GM19397 (cell line): ENCODE data around the gene EXOC7.
"Not testable (repeated sequence)": the region's sequence is repeated elsewhere in the genome, so short reads cannot be mapped to it uniquely, and the experiment has no call there.

Source experiments
- ATAC-seq: cut with Tn5 transposase; IDR thresholded peaks from one replicate; pipeline ENCODE4 v1.9.1; 2021; ENCODE audit warnings: mild to moderate bottlenecking, moderate library complexity; ENCODE audit not compliant: unreplicated experiment

The EXOC7 gene

DNA sequence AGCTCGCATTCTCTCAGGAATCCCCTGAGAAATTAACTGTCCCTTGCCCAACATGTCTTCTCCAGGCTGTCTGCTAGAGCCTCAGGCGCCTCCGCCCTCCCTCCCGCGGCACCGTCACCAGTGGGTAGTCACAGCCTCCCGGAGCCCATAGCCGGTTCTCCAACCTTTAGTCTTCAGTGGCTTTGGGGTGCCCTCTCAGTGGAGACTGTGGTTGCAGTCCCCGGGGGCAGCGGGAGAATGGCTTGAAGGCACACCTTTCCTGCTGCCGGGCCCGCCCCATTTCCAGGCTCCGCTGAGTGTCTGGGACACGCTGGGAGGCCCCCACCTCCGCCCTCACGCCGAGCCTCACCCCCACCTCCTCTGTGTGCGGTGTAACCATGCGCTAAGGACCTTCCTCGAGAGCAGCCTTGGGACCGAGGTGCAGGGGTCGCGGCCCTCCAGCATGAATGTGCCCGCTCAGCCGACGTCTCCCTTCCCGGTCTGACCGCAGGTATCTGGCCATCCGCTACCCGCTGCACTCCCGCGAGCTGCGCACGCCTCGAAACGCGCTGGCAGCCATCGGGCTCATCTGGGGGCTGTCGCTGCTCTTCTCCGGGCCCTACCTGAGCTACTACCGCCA lies 27.3 kb downstream of the EXOC7 start:
- no peak for ATAC-seq

DNA sequence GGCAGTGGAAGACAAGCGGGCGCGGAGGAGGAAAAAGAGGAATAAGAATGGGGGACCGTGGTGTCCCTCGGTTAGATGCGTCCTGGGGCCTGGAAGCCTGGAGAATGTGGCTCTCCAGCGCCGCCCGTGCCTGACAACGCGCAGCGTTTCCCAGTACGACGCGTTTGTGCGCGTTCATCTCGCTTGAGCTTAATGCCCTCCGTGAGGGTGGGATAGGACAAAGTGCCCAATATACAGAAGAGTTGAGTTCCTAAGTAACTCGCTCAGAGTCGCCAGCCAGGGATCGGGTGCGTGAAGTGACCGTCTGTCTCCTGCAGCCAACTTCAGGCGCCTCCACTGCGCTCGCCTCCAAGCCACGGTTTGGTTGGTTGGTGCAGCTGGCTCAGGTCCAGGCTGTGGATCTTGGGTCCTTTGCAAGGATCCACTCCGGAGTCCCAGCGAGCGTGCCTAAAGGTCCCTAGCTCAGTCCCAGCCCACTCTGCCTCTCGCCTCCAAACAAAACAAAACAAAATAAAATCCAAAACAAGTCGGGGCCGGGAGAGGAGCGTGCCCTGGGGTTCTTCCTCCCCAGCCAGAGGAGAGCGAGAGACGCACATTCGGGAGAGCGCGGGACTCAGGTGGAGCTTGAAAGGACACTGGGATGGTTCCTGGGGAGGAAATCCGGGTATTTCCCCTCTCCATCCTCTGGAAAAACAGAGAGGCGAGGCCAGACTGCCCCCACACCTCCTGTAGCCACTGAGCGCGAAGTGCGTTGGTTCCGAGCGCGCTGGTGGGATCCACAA lies 28.0 kb downstream of the EXOC7 start:
- no peak for ATAC-seq

DNA sequence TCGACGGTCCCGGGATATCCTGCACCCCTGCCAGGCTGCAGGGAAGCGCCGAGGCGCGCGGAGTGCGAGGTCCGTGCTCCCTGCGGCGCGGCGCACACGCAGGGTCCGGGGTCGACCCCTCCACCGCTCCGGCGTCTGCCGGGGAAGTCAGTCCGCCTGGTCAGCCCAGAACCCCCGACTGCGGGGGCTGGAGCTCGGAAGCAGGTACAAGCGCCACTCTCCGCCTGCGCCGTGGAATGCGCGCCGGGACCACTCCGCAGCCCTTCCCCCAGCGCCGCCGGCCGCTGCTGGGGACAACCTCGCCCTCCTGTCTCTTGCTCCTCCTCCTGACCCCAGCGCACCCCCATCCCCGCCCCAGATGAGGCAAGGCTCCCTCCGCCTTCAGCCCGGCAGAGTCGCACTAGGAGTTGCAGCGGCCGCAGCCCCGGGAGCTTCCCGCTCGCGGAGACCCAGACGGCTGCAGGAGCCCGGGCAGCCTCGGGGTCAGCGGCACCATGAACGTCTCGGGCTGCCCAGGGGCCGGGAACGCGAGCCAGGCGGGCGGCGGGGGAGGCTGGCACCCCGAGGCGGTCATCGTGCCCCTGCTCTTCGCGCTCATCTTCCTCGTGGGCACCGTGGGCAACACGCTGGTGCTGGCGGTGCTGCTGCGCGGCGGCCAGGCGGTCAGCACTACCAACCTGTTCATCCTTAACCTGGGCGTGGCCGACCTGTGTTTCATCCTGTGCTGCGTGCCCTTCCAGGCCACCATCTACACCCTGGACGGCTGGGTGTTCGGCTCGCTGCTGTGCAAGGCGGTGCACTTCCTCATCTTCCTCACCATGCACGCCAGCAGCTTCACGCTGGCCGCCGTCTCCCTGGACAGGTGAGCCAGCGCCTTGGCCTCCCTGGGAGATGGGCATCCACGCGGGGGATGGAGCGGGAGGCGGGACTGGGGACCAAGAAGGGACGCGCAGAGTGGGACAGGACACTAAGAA lies 28.9 kb downstream of the EXOC7 start, which contains the start of gene GALR2:
TSS of gene GALR2 (plus strand) at position 392 of the 974 bp plus-strand sequence. CDS start at position 495, 103 bp downstream.
- ATAC-seq, result no peak

DNA sequence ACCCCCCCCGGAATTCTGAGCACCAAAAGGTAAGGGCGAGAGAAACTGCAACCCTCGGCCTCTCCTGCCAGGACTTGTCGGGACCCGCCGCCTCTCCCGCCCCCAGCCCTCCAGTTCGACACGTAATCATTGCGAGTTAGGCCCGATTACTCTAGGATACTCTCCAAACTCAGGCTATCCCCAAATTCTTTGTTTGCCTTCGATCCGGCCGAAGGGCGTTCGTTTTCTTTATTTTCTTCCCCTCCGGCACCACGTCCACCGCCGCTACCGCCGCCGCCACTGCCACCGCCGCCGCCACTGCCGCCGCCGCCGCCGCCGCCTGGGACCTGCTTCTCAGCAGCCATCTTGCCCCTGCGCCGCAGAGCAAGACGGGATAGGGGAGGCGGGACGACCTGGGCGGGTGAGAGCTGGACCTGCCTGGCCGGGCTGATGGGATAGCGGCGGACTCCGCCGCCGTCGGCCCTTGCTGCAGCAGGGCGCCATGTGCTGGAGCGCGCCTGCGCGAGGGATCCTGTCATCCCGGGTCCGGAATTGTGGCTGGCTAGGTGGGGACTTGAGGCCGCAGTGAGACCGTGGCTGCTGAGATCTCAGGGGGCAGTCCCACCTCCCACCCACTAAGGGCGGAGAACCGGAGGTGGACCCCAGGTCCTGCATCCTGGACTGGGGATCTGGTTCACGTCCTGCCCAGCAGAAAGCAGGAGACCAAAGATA lies 31.3 kb downstream of the EXOC7 start, which contains the start of gene SRP68:
TSS of gene SRP68 (minus strand) at position 370 of the 711 bp plus-strand sequence. CDS start at position 344, 26 bp downstream.
- ATAC-seq, result peak; percentile 89

DNA sequence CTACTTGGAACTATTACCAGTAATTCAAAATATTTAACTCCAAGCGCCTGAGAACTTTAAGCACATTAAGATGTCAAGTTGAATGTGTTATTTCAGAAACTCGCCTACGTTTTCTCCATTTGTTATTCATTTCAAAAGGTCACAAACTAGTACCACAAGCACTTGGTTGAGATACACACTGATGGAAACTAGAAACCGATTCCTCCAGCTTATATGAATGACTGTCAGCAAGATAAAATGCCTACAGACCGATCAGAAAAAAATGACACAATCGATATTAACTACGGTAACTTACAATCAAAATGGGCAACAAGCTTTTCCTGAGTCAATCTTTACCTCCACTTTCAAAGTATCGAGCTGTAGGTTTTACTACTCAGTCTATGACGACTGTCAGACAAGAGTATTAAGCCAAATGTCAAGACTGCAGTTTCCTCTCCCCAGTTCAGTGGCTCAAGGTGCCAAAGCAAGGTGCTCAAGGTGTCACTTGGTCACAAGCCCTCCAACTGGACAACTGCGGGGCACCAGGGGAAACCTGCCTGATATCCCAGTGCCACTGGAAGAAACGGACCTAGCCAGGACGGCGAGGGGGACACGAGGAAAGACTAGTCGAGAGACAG lies 31.9 kb downstream of the EXOC7 start:
- ATAC-seq, result no peak

DNA sequence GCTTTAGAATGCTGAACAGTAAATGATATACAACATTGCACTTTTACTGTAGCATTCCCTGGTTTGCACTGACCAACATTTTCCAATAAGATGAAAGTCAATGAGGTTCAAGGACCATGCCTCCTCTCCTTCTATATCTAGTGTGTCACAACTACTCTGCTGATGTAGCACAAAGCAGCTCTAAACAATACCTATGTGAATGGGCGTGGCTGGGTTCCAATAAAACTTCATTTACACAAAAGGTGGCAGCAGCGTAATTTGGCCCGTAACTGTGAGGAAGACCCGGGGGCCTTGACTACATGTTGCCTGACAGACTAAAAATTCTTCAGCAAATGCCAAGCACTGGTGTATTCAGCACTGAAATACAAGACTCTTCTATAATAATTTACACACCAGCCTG lies 37.8 kb downstream of the EXOC7 start:
- ATAC-seq, result no peak

DNA sequence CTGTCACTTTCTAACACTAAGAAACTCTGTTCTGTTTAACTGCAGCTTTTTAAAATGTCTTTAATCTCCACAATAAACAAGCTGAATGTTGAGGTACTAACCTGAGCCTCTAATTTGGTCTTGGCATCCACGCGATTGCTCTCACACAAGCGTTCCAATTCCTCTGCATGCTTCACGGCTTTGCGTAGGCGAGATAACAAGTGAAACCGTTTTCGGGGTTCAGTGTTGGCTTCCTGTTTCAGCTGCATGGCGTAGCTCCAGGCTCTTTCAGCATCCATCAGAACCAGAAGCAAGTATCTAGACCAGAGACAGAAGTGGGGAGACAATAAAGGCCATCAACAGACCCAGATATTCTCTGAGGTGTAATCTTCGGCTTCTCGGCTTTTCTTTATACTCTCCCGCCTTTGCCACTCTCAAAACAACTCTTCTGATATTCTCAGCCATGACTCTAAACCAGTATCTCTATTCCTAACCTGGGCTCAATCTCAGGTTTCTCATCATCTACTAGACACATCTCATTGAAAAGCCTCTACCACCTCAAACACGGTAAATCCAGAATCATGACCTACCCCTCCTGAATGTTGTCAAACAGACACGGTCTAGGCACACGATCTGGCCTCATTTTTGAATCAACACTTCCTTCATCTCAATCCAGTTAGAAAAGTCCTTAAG lies 39.6 kb downstream of the EXOC7 start:
- no peak for ATAC-seq

DNA sequence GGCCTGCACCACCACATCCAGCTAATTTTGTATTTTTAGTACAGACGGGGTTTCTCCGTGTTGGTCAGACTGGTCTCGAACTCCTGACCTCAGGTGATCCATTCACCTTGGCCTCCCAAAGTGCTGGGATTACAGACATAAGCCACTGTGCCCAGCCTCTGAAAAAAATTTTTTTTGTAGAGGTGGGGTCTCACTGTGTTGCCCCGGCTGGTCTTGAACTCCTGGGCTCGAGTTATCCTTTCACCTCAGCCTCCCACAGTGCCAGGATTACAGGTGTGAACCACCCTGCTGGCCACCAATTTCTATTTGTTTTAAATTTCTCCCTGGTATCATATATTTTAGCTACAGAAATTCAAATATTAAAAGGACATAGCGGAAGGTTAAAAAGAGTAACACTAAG lies 45.3 kb downstream of the EXOC7 start:
- not testable (repeated sequence) for ATAC-seq

DNA sequence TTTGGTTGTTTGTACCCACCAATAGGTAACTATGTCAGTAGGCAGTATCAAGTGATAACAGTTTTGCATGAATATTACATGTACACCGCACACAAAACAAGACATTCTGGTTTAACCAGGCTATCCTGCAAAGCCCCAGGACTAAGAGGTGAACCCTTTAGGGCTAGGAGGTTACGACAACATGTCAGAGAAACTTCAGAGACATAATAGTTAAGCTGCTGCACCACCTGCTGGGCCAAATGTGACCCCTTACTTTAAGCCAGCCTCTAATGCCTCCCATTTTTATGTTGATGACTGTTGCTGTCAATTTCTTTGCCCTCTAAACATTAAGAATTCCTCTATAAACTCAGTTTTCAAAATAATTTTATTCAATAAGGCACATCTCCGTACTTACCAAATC lies 46.7 kb downstream of the EXOC7 start:
- ATAC-seq, result no peak

DNA sequence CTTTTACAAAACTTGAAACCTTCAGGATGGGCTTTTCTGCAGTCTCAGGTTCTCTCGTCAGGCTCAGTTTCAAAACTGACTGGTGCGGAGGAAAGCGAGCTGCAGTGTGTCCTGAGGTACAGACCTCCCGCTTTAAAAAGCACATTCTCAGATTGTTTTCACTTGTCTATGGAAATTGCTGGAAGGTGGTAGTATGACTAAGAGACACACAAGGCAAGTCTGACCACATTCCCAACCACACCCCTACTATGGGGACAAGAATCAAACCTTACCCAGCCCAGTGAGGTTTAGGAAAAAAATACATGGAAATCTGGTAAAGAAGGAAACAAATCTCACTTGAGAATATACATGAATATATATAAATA lies 49.5 kb downstream of the EXOC7 start:
- no peak for ATAC-seq

DNA sequence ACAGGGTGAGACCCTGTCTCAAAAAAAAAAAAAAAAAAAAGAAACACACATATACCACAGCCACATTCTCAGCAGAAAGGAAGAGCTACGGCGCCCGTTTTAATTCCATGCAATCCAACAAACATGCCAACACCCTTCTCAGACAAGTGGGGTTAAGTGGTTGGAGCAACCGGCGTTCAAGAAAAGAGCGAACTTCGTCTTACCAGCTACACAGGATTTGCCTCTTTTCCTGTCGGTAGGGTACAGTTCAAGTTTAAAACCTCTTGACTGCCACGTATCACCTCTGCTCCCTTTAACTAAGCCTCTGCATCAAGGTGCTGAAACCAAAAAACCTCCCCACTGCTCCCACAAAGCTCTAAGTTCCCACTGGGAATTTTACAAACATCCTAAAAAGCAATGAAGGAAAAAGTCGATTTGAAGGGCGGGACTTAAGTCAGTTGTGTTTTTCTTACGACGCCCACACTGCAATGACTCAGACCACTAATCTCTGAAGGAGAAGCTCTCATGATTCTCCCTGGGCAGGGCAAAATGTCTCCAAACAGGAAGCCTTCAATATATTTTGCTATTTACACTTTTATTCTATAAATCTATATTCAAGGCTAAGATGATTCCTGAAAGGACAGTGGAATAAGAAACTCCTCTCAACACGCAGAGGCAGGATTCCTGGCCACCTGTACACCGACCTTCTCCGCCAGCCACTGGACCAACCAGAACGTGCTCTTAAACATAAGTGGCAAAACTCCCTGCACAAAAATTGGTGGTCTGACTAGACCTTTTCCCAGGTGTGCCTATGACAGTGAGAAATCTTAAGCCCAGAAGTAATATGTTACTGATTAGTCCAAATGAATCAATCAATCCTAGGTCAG lies 50.1 kb downstream of the EXOC7 start:
- ATAC-seq, result no peak

DNA sequence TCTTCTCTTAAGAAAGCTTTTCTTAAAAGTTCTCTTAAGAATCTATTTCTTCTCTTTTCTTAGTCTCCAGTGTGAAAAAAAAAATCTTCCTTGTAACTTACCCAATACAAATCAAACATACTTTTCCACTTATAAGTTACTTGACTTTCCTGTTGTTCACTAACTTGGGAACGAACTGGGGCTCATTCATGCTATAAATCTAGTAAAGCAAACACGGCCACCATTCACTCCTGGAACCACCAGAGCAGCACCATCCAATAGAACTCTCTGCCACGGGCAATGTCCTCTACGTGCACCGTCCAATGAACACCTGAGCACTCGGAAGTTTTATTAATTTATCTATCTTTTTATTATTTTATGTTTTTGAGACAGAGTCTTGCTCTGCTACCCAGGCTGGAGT lies 52.0 kb downstream of the EXOC7 start:
- no peak for ATAC-seq

DNA sequence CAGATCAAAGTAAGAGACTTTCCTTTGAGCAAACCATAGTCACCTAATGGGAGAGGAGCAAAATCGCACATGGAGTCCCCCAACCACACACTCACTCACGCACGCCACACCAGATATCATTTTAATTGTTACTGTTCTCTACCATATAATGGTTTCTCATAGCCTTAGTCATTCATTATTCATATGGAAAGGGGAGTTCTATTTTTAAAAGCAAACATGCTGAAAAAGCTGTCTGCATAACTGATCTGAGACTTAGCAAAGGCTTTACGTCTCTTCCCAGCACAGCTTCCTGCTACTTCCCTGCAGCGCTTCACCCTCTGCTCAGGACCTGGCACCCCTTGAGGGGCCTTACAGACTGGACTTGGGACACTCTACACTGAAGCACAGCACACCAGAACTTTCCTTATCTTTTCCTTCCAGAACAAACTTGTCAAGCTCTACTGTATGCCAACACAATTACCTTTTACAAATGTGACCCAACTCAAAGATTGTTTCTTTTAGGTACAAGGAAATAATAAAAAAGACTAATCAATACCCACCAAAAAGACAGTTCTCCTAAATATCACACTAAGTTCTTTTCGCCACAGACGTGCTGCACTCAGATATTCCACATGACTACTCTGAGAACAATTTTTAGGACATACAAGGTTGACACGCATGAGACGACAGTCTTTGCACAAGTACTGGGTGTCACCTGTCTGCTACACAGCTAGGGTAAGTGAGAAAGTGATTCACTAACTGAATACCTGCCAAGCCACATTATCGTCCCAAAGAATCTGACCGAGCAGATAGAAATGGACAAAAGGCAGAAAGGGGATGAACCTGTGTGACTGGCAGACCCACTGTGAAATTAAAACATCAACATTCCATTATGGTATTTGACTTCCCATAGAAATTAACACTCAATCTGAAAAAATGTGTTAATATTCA lies 52.8 kb downstream of the EXOC7 start:
- no peak for ATAC-seq

DNA sequence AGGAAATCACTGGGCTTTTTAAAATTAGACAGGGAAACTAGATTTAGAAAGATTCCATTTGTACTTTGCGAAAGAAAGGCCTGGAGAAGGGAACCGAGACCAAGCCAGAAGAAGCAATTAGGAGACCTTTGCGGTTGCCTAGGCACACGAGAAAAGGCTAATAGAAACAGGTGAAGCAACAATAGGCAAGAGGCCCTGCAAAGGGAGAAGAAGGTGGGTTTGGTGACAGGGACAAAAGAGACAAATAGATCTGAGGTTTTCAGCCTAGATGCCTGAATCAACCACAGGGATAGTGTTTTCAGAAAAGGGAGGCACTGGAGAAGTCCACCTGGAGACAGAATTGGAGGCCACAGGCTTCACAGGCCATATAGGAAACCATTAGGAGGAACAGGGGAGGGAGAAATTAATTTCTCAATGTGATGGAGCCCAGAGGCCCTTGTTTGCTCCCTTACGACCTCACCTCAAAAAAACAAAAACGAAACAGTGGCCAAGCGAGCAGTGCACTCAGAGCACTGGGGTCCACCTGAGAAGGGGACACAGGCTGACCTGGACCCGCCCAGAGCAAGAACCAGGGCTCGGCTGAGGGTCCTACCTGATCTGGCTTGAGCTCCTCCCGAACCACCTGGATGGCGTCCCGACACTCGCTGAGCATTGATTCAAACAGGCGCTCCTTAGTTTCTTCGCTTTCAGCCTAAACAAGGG lies 53.6 kb downstream of the EXOC7 start:
- ATAC-seq, result no peak

DNA sequence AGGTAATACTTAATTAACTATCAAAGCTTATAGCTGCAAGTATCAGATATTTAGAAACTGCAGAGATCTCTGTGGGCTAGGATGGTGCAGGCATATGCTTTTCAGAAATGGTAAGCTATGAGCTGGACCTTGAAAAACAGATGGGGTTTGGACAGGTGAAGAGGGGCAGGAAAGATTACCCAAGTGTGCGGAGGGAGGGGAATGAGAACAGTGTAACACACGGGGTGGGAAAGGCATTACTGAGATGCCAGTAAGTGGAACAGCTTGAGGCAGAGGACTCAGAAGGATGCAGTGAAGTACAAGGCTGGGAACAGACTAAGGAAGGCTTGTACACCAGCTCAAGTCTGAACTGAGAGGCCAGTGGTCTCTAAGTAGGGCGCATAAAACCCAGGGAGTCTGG lies 54.3 kb downstream of the EXOC7 start:
- ATAC-seq, result no peak

DNA sequence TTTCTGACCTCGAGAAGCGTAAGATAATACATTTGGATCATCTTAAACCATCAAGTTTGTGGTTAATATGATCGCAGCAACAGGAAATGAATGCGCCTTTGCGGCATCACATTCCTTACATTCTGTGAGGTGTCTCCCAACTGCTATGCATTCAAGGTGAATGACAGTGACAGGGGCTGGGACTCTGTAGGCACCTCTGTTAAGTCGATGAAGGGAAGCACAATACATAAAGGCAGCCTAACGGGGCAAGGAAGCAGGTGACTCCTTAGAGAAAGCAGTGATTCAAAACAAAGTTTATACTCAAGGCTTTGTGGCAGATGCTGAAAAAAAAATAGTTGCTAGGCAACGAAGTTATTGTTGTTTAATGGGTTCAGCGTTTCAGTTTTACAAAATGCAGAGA lies 54.9 kb downstream of the EXOC7 start:
- no peak for ATAC-seq

DNA sequence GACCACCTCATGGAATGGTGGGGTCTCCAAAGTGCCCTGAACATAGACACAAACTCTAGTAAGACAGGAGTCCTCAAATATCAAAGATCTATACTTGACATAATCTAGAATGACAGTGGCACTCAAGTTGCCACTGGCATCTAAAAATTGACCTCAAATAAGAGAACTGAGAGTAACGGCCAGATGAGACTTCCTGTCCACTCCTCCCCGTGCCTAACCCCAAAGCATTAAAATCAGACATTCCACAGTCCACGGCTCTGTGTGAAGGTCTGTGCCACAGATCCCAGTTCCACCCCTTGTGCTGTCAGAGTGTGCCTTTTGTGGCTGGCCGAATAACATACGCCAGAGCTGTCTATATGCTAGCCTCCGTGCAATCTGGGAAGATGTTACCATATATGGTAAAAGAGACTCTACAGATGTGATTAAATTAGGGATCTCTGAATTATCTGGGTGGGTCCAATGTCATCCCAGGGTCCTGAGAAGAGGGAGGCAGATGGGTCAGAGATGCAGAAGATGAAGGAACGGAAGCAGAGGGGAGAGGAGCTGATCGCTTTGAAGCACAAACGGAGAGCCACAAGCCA lies 55.5 kb downstream of the EXOC7 start:
- no peak for ATAC-seq
